DOHH2 (cell line): Measurements from ENCODE around the gene SLC8B1.
"Not testable (repeated sequence)": the region's sequence is repeated elsewhere in the genome, so short reads cannot be mapped to it uniquely, and the experiment has no call there.

Experiments
- H3F3A ChIP-seq: fragments of 200-600 bp; sonication (generic), shearing (Covaris generic); 2 replicates; pipeline ENCODE4 v1.6.0; 2016; ENCODE audit warnings: antibody characterized with exemption, mild to moderate bottlenecking; ENCODE audit not compliant: control insufficient read depth, insufficient read depth
- H3K27ac ChIP-seq: fragments of 200-600 bp; sonication (generic); 2 replicates; pipeline ENCODE4 v1.5.1; 2014; ENCODE audit warnings: low read depth, mild to moderate bottlenecking, low read length, moderate library complexity
- H3K27me3 ChIP-seq: fragments of 200-600 bp; sonication (generic); 2 replicates; pipeline ENCODE4 v1.6.1; 2014; ENCODE audit warnings: mild to moderate bottlenecking, low read length, mixed read lengths; ENCODE audit not compliant: control insufficient read depth
- H3K36me3 ChIP-seq: fragments of 200-600 bp; sonication (generic); 2 replicates; pipeline ENCODE4 v1.6.1; 2014; ENCODE audit warnings: mild to moderate bottlenecking, low read length, moderate library complexity, mixed read lengths; ENCODE audit not compliant: control insufficient read depth
- H3K4me1 ChIP-seq: fragments of 200-600 bp; sonication (generic); 2 replicates; pipeline ENCODE4 v1.6.1; 2014; ENCODE audit warnings: mild to moderate bottlenecking, low read length, mixed read lengths; ENCODE audit not compliant: control insufficient read depth
- H3K4me2 ChIP-seq: fragments of 200-600 bp; sonication (generic); 2 replicates; pipeline ENCODE4 v1.6.0; 2014; ENCODE audit warnings: mild to moderate bottlenecking, low read length, moderate library complexity
- H3K4me3 ChIP-seq: fragments of 200-600 bp; sonication (generic); 2 replicates; pipeline ENCODE4 v1.5.1; 2014; ENCODE audit warnings: mild to moderate bottlenecking, low read length, mixed read lengths
- H3K79me2 ChIP-seq: fragments of 200-600 bp; sonication (generic); 2 replicates; pipeline ENCODE4 v1.6.1; 2014; ENCODE audit warnings: mild to moderate bottlenecking, low read length, mixed read lengths; ENCODE audit not compliant: control insufficient read depth
- H3K9me2 ChIP-seq: fragments of 200-600 bp; sonication (generic); replicated peaks from 2 replicates; pipeline ENCODE4 v1.6.1; 2014; ENCODE audit warnings: mild to moderate bottlenecking, low read length, mixed read lengths; ENCODE audit not compliant: control insufficient read depth
- H3K9me3 ChIP-seq: fragments of 200-600 bp; sonication (generic); 2 replicates; pipeline ENCODE4 v1.6.1; 2014; ENCODE audit warnings: antibody characterized with exemption, low read length, mixed read lengths; ENCODE audit not compliant: control insufficient read depth, insufficient read depth
- H4K20me1 ChIP-seq: fragments of 200-600 bp; sonication (generic); 2 replicates; pipeline ENCODE4 v1.6.0; 2014; ENCODE audit warnings: low read depth, mild to moderate bottlenecking, antibody characterized with exemption, low read length, moderate library complexity; ENCODE audit not compliant: control insufficient read depth, insufficient read depth
- CTCF ChIP-seq: fragments of 200-600 bp; sonication (generic); IDR thresholded peaks from one replicate; pipeline ENCODE4 v1.5.1; 2014; ENCODE audit warnings: antibody characterized with exemption, mild to moderate bottlenecking, low read depth, low read length; ENCODE audit not compliant: poor library complexity, severe bottlenecking
- EZH2phosphoT487 ChIP-seq: fragments of 200-600 bp; sonication (generic); IDR thresholded peaks from 2 replicates; pipeline ENCODE4 v1.6.1; 2017; ENCODE audit warnings: borderline replicate concordance, mild to moderate bottlenecking, antibody characterized with exemption, low read length, moderate library complexity, mixed read lengths

Gene SLC8B1

GRCh38 chr12:113359939-113360748, 25.2 kb upstream of the SLC8B1 start:
- peak overlapping the region; percentile 79; the same call in 1 of the 2 replicates for H3K4me2 ChIP-seq
- H3K36me3 ChIP-seq: no peaks in the 10 kb centered on the region
- peaks cover 14% of the 10 kb centered on the region for H3K4me1 ChIP-seq
- H4K20me1 ChIP-seq: no peaks in the 10 kb centered on the region
- no peaks in the 10 kb centered on the region for H3F3A ChIP-seq
- no peaks in the 10 kb centered on the region for H3K27me3 ChIP-seq
- H3K9me3 ChIP-seq: no peaks in the 10 kb centered on the region
- TF ChIP-seq CTCF: no peak
- TF ChIP-seq EZH2phosphoT487: no peak
- H3K79me2 ChIP-seq: no peaks in the 10 kb centered on the region; the same call in 1 of the 2 replicates
- H3K4me3 ChIP-seq: no peak overlapping the region
- H3K27ac ChIP-seq: no peak overlapping the region
- H3K9me2 ChIP-seq: no peaks in the 10 kb centered on the region

- Histone ChIP-seq H3K27me3 (no peaks in the 10 kb centered on the region), H3K4me1 (peaks cover 14% of the 10 kb centered on the region), H3K79me2 (no peaks in the 10 kb centered on the region; the same call in 1 of the 2 replicates), H4K20me1 (no peaks in the 10 kb centered on the region), H3K9me2 (no peaks in the 10 kb centered on the region), H3K9me3 (no peaks in the 10 kb centered on the region), H3F3A (no peaks in the 10 kb centered on the region), H3K4me2 (peak overlapping the region; percentile 79), H3K36me3 (no peaks in the 10 kb centered on the region), H3K4me3 (peak overlapping the region; percentile 92), H3K27ac (no peak overlapping the region)
- no peak for TF ChIP-seq EZH2phosphoT487
- TF ChIP-seq CTCF: no peak
Measured at GRCh38 chr12:113359133-113359938, 24.4 kb upstream of the SLC8B1 start.

GRCh38 chr12:113358381-113359132, 23.6 kb upstream of the SLC8B1 start, which contains the start of gene PLBD2:
Gene PLBD2, plus strand, starts transcription at chr12:113358587. Its CDS starts 14 bp downstream, at chr12:113358601.
- Histone ChIP-seq H3K4me1 (peaks cover 14% of the 10 kb centered on the region), H3K9me2 (no peaks in the 10 kb centered on the region), H3K4me2 (peak within 1 kb of the TSS; percentile 79), H3K36me3 (no peaks in the 10 kb centered on the region), H3K79me2 (no peaks in the 10 kb centered on the region; the same call in 1 of the 2 replicates), H3K4me3 (peak within 1 kb of the TSS; percentile 92), H3F3A (no peaks in the 10 kb centered on the region), H3K27me3 (no peaks in the 10 kb centered on the region), H4K20me1 (no peaks in the 10 kb centered on the region), H3K27ac (no peak within 1 kb of the TSS), H3K9me3 (no peaks in the 10 kb centered on the region)
- TF ChIP-seq EZH2phosphoT487: no peak
- TF ChIP-seq CTCF: no peak

- H3K79me2 ChIP-seq, H3K4me2 ChIP-seq, H4K20me1 ChIP-seq, H3K9me2 ChIP-seq, H3K27ac ChIP-seq, H3K36me3 ChIP-seq, H3K9me3 ChIP-seq, H3F3A ChIP-seq, H3K4me1 ChIP-seq, H3K4me3 ChIP-seq, H3K27me3 ChIP-seq: not testable (repeated sequence)
Measured at GRCh38 chr12:113354192-113354591, 19.3 kb upstream of the SLC8B1 start.
